Left ventricle myocardium inferior (tissue), 1 donor: ENCODE results near the gene SLC39A1. TPM values are rescaled to one million over a fixed set of nuclear protein-coding genes. Genes with fewer than 3 reads are reported as not detected.
"Not testable (repeated sequence)": the region's sequence is repeated elsewhere in the genome, so short reads cannot be mapped to it uniquely, and the experiment has no call there.

Experiments
- DNase-seq: peaks from one replicate; pipeline ENCODE4 v3.0.0-alpha.2; 2020
- H3K27ac ChIP-seq: fragments of 200-600 bp; replicated peaks from 2 replicates; pipeline ENCODE4 v1.8.0; 2021
- H3K27me3 ChIP-seq: fragments of 200-600 bp; 2 replicates; pipeline ENCODE4 v1.8.0; 2021; ENCODE audit warnings: low read depth
- H3K36me3 ChIP-seq: fragments of 200-600 bp; 2 replicates; pipeline ENCODE4 v1.8.0; 2021
- H3K4me1 ChIP-seq: fragments of 200-600 bp; 2 replicates; pipeline ENCODE4 v1.8.0; 2021
- H3K4me3 ChIP-seq: fragments of 200-600 bp; 2 replicates; pipeline ENCODE4 v1.8.0; 2021; ENCODE audit warnings: mild to moderate bottlenecking, moderate library complexity
- H3K9me3 ChIP-seq: fragments of 200-600 bp; replicated peaks from 2 replicates; pipeline ENCODE4 v1.8.0; 2021
- intact Hi-C: fragments of 100-400 bp; cut with micrococcal nuclease; formaldehyde crosslinking; loops from one replicate; pipeline ENCODE4 v1.11.0; 2022
- long read RNA-seq: library from polyadenylated mRNA; unstranded; transcript quantifications from one replicate; pipeline ENCODE4 v2.0.0, GENCODE V29; 2021
- total RNA-seq: library from RNA; stranded (reverse); fragmentation: NEBNext Ultra II Directional; extraction: Animal tissue kit (Norgen Biotek cat#: 25700); gene quantifications from one replicate; pipeline ENCODE4 v1.2.1, GENCODE V29; 2021
- TF ChIP-seq, protein P1 (sequence below): fragments of 200-600 bp; IDR thresholded peaks from 2 replicates; pipeline ENCODE4 v1.8.0; 2021; ENCODE audit warnings: antibody characterized with exemption, mild to moderate bottlenecking, borderline replicate concordance
- donor health status: DM: no; HTN: yes; CAD: no; lungs with severe emphysema.

SLC39A1 gene
- 39.8 TPM for total RNA-seq
- long read RNA-seq, transcript SLC39A1-202 (4 exons, 2,084 nt): major isoform, 70 of 84 reads
- long read RNA-seq, transcript SLC39A1-204 (3 exons, 2,723 nt): minor isoform, 6 of 84 reads
- long read RNA-seq, partial matches to known transcripts: 0 of 84 reads
- long read RNA-seq, other reads (novel, unspliced or antisense): 4 of 84 reads

- intact Hi-C loops: no loop called here
- peak within 1 kb of the TSS; percentile 98 for H3K27ac ChIP-seq
- H3K4me3 ChIP-seq: peak within 1 kb of the TSS; percentile 80
- no peaks in the 10 kb centered on the region for H3K27me3 ChIP-seq
- no peaks in the 10 kb centered on the region for H3K9me3 ChIP-seq
- DNase-seq: peak; percentile 99
- peaks cover 16% of the 10 kb centered on the region for H3K36me3 ChIP-seq
- H3K4me1 ChIP-seq: peaks cover 80% of the 10 kb centered on the region
- TF ChIP-seq, protein P1, sequence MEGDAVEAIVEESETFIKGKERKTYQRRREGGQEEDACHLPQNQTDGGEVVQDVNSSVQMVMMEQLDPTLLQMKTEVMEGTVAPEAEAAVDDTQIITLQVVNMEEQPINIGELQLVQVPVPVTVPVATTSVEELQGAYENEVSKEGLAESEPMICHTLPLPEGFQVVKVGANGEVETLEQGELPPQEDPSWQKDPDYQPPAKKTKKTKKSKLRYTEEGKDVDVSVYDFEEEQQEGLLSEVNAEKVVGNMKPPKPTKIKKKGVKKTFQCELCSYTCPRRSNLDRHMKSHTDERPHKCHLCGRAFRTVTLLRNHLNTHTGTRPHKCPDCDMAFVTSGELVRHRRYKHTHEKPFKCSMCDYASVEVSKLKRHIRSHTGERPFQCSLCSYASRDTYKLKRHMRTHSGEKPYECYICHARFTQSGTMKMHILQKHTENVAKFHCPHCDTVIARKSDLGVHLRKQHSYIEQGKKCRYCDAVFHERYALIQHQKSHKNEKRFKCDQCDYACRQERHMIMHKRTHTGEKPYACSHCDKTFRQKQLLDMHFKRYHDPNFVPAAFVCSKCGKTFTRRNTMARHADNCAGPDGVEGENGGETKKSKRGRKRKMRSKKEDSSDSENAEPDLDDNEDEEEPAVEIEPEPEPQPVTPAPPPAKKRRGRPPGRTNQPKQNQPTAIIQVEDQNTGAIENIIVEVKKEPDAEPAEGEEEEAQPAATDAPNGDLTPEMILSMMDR: no peak
Measured at GRCh38 chr1:153963030-153963849, at the start of gene SLC39A1. SLC39A1 (minus strand) TSS chr1:153963537; CDS start chr1:153962715, 822 bp downstream.

GRCh38 chr1:154012543-154012942 is 49.2 kb upstream of the SLC39A1 start:
- H3K9me3 ChIP-seq, H3K4me3 ChIP-seq, H3K27me3 ChIP-seq, intact Hi-C loops, DNase-seq, H3K27ac ChIP-seq, H3K4me1 ChIP-seq, H3K36me3 ChIP-seq: not testable (repeated sequence)

DNA sequence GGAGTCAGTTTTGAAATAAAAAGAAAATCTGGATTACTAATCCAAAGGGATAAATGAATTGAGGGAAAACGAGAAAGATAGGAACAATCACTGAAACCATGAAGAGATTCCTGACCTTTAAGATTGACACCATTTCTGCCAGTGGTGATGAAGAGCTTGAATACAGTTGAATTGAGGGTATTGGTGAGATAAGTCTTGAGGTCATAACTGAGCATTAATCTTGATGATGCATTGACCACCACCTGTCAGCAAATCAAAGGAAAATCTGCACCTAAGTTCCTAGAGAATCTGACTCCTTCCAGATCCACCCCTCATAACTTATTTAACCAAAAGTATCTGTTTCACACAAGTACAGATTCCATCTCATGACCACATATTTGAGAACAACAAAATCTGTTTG is 48.8 kb upstream of the SLC39A1 start:
- DNase-seq: no peak
- Histone ChIP-seq H3K27ac (no peak overlapping the region), H3K4me3 (no peak overlapping the region), H3K4me1 (no peaks in the 10 kb centered on the region), H3K9me3 (no peaks in the 10 kb centered on the region), H3K27me3 (no peaks in the 10 kb centered on the region), H3K36me3 (no peaks in the 10 kb centered on the region)
- intact Hi-C loops: no loop called here
- TF ChIP-seq, protein P1: no peak

DNA sequence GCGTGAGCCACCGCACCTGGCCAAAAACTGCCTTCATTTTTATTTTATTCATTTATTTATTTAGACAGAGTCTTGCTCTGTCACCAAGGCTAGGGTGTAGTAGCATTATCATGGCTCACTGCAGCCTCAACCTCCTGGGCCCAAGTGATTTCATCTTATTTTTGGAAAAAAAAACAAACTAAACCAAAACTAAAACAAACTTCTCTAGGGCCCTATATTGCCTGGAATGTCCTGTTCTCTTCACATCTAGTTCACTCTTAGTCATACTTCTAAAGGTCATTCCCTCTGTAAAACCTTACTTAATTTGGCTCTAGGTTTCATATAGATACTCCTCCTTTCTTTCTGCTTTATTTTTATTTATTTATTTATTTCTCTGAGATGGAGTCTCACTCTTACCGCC is 42.8 kb upstream of the SLC39A1 start:
- Histone ChIP-seq H3K9me3 (no peaks in the 10 kb centered on the region), H3K36me3 (no peaks in the 10 kb centered on the region), H3K27me3 (no peaks in the 10 kb centered on the region), H3K4me3 (no peak overlapping the region), H3K4me1 (no peaks in the 10 kb centered on the region), H3K27ac (no peak overlapping the region)
- TF ChIP-seq, protein P1: no peak
- intact Hi-C loops: no loop called here
- DNase-seq: no peak

DNA sequence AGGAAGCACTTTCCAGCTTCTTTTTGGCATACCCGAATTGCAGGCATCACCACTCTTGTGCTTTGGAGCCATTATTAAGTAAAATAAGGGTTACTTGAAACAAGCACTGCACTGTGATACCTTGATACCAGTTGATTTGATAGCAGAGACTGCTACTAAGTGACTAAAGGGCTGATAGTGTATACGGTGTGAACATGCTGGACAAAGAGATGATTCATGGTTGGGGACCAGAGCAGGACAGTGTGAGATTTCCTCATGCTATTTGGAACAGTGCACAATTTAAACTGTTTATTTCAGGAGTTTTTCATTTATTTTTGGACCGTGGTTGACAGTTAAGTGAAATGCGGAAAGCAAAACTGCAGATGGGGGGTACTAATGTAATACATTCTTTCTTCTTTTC is 37.1 kb upstream of the SLC39A1 start:
- peaks cover 8% of the 10 kb centered on the region for H3K36me3 ChIP-seq
- H3K9me3 ChIP-seq: no peaks in the 10 kb centered on the region
- TF ChIP-seq, protein P1: no peak
- no peak overlapping the region for H3K27ac ChIP-seq
- H3K4me3 ChIP-seq: no peak overlapping the region
- H3K27me3 ChIP-seq: no peaks in the 10 kb centered on the region
- no peaks in the 10 kb centered on the region for H3K4me1 ChIP-seq
- DNase-seq: no peak
- intact Hi-C loops: no loop called here

DNA sequence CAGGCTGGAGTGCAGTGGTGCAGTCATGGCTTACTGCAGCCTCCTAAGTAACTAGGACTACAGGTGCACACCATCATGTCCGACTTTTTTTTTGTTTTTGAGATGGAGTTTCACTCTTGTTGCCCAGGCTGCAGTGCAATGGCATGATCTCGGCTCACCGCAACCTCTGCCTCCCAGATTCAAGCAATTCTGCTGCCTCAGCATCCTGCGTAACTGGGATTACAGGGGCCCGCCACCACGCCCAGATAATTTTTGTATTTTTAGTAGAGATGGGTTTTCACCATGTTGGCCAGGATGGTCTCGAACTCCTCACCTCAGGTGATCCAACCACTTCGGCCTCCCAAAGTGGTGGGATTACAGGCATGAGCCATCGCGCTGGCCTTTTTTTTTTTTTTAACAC is 33.5 kb upstream of the SLC39A1 start:
- H3K4me3 ChIP-seq, H3K27ac ChIP-seq, DNase-seq, intact Hi-C loops, H3K27me3 ChIP-seq, H3K9me3 ChIP-seq: not testable (repeated sequence)
- Histone ChIP-seq H3K36me3 (peaks cover 44% of the 10 kb centered on the region), H3K4me1 (peaks cover 26% of the 10 kb centered on the region)
